GM19372 (cell line): ENCODE data around the gene CA5A.

ENCODE experiments used
- ATAC-seq: cut with Tn5 transposase; IDR thresholded peaks from one replicate; pipeline ENCODE4 v1.9.1; 2021; ENCODE audit warnings: mild to moderate bottlenecking, low read depth, moderate library complexity; ENCODE audit not compliant: unreplicated experiment

Gene CA5A

GRCh38 chr16:87854907-87855683 is 81.2 kb downstream of the CA5A start:
- ATAC-seq = no peak

- ATAC-seq = no peak
These were observed 82.0 kb downstream of the CA5A start for GRCh38 chr16:87854053-87854906.

- no peak for ATAC-seq
These were observed 82.8 kb downstream of the CA5A start for GRCh38 chr16:87853411-87854052.

GRCh38 chr16:87851601-87852000 is 84.7 kb downstream of the CA5A start:
- no peak for ATAC-seq

- ATAC-seq = no peak
These were observed 85.2 kb downstream of the CA5A start for GRCh38 chr16:87851141-87851587.

GRCh38 chr16:87850009-87851006 is 86.0 kb downstream of the CA5A start:
- no peak for ATAC-seq

- no peak for ATAC-seq
These were observed 86.8 kb downstream of the CA5A start for GRCh38 chr16:87849419-87850008.

- ATAC-seq = no peak
These were observed 87.5 kb downstream of the CA5A start for GRCh38 chr16:87848676-87849345.

GRCh38 chr16:87847785-87848675 is 88.3 kb downstream of the CA5A start:
- ATAC-seq = no peak

GRCh38 chr16:87847467-87847784 is 88.9 kb downstream of the CA5A start:
- no peak for ATAC-seq

- ATAC-seq = no peak
These were observed 89.4 kb downstream of the CA5A start for GRCh38 chr16:87846705-87847466.

GRCh38 chr16:87845807-87846619 is 90.3 kb downstream of the CA5A start:
- ATAC-seq = no peak

GRCh38 chr16:87845213-87845612 is 91.1 kb downstream of the CA5A start:
- no peak for ATAC-seq

- ATAC-seq = no peak
These were observed 91.5 kb downstream of the CA5A start for GRCh38 chr16:87844809-87845208.

- ATAC-seq = no peak
These were observed 92.1 kb downstream of the CA5A start for GRCh38 chr16:87844120-87844733.

GRCh38 chr16:87843678-87844105 is 92.6 kb downstream of the CA5A start:
- no peak for ATAC-seq
